Gastroesophageal sphincter (tissue), 3 donors: ENCODE data around the gene HSPA12A.

Source experiments
- EP300 ChIP-seq: sonication (generic); formaldehyde crosslinking; IDR thresholded peaks from one replicate; pipeline ENCODE4 v1.6.1; 2017; ENCODE audit warnings: antibody characterized with exemption, mild to moderate bottlenecking
- POLR2A ChIP-seq, 2 donors: fragments of 450-650 bp; IDR thresholded peaks; one replicate each; pipeline ENCODE4 v1.6.1; 2017; ENCODE audit warnings: antibody characterized with exemption in 2 of 2, mild to moderate bottlenecking in 2 of 2, moderate library complexity in 1 of 2
- POLR2AphosphoS5 ChIP-seq: sonication (generic); formaldehyde crosslinking; IDR thresholded peaks from one replicate; pipeline ENCODE4 v1.6.1; 2017; ENCODE audit warnings: antibody characterized with exemption
- TF ChIP-seq, protein P1 (sequence below), 4 experiments: fragments of 200-600 bp in 2 of 4; fragments of 450-650 bp in 2 of 4; sonication (generic) in 1 of 4; IDR thresholded peaks; one replicate each; pipeline ENCODE4 v1.5.1; 2017 to 2019; ENCODE audit warnings: antibody characterized with exemption in 4 of 4, mild to moderate bottlenecking in 2 of 4, moderate library complexity in 2 of 4

DNA sequence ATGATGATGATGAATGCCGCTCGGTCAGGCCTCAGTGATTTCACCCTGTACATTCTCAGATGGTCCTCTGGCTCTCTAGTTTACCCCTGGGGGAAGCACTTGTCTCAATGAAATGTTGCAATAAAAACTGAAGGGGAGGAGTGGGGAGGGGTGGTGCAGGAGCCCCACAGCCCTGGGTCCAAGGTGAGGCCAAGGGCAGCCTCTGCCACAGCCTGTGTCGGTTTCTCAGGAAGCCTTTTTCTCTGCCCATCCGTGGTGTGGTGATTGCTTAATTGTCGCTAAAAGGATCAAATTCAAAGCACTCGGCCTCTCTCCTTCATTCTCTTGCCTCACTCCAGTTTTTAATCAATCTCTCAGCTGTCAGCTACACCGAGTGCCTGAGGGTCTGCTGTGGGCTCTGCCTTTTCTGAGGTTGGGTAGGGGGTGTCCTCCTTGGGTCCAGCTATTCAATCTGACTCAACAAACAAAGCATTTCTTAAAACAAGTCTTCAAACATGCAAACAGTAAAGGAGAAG is 39.1 kb upstream of the HSPA12A start:
- TF ChIP-seq, protein P1, sequence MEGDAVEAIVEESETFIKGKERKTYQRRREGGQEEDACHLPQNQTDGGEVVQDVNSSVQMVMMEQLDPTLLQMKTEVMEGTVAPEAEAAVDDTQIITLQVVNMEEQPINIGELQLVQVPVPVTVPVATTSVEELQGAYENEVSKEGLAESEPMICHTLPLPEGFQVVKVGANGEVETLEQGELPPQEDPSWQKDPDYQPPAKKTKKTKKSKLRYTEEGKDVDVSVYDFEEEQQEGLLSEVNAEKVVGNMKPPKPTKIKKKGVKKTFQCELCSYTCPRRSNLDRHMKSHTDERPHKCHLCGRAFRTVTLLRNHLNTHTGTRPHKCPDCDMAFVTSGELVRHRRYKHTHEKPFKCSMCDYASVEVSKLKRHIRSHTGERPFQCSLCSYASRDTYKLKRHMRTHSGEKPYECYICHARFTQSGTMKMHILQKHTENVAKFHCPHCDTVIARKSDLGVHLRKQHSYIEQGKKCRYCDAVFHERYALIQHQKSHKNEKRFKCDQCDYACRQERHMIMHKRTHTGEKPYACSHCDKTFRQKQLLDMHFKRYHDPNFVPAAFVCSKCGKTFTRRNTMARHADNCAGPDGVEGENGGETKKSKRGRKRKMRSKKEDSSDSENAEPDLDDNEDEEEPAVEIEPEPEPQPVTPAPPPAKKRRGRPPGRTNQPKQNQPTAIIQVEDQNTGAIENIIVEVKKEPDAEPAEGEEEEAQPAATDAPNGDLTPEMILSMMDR (IDR thresholded peaks at IDR 0.05), result no peak
- TF ChIP-seq POLR2AphosphoS5 (no peak), EP300 (no peak), POLR2A (IDR thresholded peaks at IDR 0.05) (no peak)
